Vagina (tissue), 2 donors: ENCODE data around the gene ACVR1.

Experiments used
- CTCF ChIP-seq, 3 experiments: fragments of 450-650 bp in 2 of 3; fragments of 200-600 bp in 1 of 3; sonication (generic) in 1 of 3; IDR thresholded peaks; one replicate each; pipeline ENCODE4 v1.5.1; 2017 to 2019; ENCODE audit warnings: antibody characterized with exemption in 3 of 3, mild to moderate bottlenecking in 2 of 3, moderate library complexity in 2 of 3
- POLR2A ChIP-seq, 2 donors: fragments of 450-650 bp; IDR thresholded peaks; one replicate each; pipeline ENCODE4 v1.6.1; 2017; ENCODE audit warnings: antibody characterized with exemption in 2 of 2, mild to moderate bottlenecking in 2 of 2, moderate library complexity in 2 of 2

GRCh38 chr2:157789933-157790511 is 86.1 kb downstream of the ACVR1 start:
- TF ChIP-seq CTCF (IDR thresholded peaks at IDR 0.05) (no peak), POLR2A (IDR thresholded peaks at IDR 0.05) (no peak)
